ENCODE results near the gene DESI1.
"Not testable (repeated sequence)": the region's sequence is repeated elsewhere in the genome, so short reads cannot be mapped to it uniquely, and the experiment has no call there.

DESI1 gene

GRCh38 chr22:41634610-41635009, 13.8 kb upstream of the DESI1 start:
- DNase-seq (ENCODE audit: low read depth), result not testable (repeated sequence)

DNA sequence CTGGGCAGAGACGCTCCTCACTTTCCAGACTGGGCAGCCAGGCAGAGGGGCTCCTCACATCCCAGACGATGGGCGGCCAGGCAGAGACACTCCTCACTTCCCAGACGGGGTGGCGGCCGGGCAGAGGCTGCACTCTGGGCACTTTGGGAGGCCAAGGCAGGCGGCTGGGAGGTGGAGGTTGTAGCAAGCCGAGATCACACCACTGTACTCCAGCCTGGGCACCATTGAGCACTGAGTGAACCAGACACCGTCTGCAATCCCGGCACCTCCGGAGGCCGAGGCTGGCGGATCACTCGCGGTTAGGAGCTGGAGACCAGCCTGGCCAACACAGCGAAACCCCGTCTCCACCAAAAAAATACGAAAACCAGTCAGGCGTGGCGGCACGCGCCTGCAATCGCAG, 10.8 kb upstream of the DESI1 start:
- DNase-seq (ENCODE audit: low read depth), result not testable (repeated sequence)

DNA sequence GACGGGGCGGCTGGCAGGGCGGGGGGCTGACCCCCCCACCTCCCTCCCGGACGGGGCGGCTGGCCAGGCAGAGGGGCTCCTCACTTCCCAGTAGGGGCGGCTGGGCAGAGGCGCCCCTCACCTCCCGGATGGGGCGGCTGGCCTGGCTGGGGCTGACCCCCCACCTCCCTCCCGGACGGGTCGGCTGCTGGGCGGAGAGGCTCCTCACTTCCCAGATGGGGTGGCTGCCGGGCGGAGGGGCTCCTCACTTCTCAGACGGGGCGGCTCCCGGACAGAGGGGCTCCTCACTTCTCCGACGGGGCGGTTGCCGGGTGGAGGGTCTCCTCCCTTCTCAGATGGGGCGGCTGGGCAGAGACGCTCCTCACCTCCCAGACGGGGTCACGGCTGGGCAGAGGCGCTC, 10.3 kb upstream of the DESI1 start:
- not testable (repeated sequence) for DNase-seq (ENCODE audit: low read depth)

DNA sequence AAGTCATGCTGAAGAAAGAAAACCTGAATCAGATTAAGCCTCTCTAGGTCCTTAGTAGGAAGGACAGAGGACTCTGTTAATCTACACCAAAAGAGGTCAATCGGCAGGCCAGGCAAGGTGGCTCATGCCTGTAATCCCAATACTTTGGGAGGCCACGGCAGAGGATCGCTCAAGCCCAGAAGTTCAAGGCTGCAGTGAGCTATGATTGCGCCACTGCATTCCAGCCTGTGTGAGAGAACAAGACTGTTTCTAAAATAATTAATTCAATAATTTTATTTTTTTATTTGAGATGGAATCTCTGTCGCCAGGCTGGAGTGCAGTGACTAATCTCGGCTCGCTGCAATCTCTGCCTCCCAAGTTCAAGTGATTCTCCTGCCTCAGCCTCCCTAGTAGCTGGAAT, 4.7 kb upstream of the DESI1 start:
- no peak for DNase-seq (ENCODE audit: low read depth)

- DNase-seq (ENCODE audit: low read depth), result no peak
Measured at GRCh38 chr22:41621911-41622179, 1.0 kb upstream of the DESI1 start.

DNA sequence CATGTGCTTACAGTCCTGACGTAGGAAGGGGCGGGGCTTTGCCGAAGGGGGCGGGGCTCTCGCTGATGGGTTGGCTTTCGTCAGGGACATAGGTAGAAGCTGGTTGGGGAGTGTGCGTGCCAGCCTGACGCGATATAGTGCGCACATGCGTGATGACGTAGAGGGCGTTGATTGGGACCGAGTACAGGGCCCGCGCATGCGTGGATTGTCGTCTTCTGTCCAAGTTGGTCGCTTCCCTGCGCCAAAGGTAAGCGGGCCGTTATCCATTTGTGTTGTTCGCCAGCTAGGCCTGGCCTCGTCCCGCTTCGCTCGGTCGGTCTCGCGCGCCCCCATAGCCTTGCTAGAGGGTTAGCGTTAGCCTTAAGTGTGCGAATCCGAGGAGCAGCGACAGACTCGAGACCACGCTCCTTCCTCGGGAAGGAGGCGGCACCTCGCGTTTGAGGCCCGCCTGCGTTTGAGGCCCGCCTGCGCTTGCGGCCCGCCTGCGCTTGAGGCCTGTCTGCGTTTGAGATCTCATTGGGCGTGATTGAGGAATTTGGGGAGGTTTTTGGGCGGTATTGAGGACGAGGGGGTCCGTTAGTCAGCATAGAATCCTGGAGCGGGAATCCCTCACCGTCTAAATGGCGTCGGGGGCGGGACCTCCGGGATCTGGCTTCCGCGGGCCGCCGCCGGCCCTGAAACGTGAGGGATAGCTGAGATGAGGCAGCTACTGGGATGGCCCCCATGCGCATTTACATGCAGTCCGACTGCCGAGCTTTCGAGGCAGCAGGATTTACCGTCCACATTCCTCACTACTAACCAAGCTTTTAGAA, 462 bp upstream of the DESI1 start, which contains the start of gene XRCC6:
Gene XRCC6, plus strand, starts transcription at position 197 of the 812 bp plus-strand sequence. CDS start 710 bp downstream, outside the sequence.
- DNase-seq (ENCODE audit: low read depth), result peak; percentile 98

DNA sequence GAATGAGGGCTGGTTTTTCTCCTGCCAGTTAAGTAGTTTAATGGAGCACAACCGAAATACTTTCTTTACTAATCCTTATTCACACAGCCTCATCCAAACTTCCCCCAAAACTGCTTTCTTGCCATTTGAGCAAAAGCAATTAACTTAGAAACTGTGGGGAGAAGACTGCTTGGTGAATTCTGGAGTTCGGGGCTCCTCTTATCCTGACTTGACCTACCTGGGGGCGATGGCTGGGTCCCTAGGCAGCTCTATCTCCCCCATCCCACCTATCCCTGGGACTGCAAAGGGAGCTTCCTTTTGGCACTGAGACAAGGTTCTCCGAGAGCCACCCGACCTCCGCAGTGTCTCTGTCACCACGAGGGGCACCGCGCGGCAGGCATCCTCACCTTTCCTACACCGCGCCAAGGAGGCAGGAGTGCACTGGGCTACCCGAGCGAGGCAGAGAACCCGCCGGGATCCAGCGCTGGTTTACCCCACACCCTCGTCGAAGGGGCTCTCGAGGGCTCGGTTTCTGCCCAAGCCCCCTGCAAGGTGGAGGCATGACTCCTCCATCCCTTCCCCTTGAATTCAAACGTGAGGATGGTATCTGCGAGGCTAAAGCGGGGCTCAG, 759 bp downstream of the DESI1 start:
- DNase-seq (ENCODE audit: low read depth), result no peak

DNA sequence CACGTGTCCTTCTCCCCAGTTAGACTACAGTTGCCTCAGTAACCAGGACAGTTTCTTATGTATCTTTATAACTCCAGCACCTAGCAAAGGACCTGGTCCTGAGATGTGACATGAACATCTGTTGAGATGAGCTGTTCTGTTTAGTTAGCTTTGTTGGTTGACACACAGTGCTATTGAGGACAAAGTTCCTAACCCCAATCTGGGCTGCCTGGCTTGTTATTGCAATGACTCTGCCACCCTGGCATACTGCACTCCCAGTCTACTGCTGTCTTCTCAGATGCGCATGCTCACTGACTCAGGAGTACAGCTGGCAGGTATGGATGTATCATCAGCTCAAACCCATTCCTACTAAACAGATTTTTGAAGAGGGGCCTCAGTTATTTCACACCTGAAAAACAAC, 7.4 kb downstream of the DESI1 start:
- DNase-seq (ENCODE audit: low read depth), result no peak

DNA sequence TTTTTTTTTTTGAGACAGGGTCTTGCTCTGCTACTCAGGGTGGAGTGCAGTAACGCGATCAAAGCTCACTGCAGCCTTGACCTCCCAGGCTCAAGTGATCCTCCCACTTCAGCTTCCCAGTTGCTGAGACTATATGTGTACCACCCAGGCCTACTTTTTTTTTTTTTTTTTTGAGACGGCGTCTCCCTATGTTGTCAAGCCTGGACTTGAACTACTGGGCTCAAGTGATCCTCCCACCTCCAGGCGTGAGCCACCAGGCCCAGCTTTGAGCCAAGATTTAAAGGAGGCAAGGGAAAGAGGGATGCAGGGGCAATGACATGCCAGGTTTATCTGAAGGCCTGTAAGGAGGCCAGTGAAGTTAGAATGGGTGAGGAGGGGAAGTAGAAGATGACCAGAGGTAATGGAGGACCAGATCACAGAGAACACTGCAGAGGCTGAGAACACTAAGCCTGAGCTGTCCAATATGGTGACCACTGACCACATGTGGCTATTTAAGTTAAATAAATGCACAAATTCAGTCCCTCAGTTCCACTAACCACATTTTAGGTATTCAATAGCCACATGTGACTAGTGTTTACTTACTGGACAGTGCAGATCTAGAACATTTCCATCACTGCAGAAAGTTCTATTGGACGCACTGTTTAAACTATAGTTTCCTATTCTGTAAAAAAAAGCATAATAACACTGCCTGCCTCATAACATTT, 8.1 kb downstream of the DESI1 start:
- DNase-seq (ENCODE audit: low read depth), result no peak

GRCh38 chr22:41608386-41608785, 12.5 kb downstream of the DESI1 start:
- DNase-seq (ENCODE audit: low read depth), result no peak

DNA sequence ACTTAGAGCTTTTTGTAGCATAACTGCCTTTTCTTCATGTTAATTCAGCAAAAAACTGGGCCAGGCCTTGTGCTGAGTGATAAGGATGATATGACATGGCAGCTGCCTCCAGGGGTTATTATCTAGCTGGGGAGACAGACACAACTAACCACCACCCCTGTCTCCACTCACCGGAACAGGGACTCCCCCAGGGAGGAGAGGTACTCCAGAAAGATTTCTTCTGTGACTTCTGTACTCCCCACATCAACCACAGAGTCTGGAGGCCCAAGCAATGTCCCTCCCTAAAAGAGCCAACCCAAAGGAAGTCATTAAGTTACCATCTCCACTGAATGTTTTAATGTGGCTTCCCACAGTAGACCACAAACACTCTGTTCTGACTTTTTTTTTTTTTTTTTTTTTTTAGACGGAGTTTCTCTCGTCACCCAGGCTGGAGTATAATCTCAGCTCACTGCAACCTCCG, 16.9 kb downstream of the DESI1 start:
- DNase-seq (ENCODE audit: low read depth), result no peak

GRCh38 chr22:41600976-41601375, 19.9 kb downstream of the DESI1 start:
- no peak for DNase-seq (ENCODE audit: low read depth)

- DNase-seq (ENCODE audit: low read depth), result no peak
Measured at GRCh38 chr22:41598891-41599635, 21.8 kb downstream of the DESI1 start.

DNA sequence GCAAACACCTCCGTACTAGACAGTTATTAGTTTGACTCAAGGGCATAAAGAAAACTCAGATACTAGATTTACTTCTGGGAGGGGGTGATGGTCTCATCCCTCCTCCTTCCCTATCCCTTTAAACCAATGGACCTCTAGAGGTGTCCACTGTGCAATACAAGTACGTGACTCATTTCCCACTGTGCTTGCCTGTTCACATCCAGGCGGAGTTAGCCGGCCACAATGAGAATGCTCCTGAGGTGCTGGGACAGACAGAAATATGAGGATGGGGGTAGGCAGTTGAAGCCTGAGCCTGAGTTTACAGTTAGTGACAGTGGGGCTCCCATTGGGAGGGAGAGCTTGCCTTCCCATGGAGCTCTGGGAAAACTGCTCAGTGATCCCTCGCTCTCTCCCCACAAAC, 22.8 kb downstream of the DESI1 start:
- peak; percentile 52 for DNase-seq (ENCODE audit: low read depth)

GRCh38 chr22:41597635-41597953, 23.2 kb downstream of the DESI1 start:
- no peak for DNase-seq (ENCODE audit: low read depth)

DNA sequence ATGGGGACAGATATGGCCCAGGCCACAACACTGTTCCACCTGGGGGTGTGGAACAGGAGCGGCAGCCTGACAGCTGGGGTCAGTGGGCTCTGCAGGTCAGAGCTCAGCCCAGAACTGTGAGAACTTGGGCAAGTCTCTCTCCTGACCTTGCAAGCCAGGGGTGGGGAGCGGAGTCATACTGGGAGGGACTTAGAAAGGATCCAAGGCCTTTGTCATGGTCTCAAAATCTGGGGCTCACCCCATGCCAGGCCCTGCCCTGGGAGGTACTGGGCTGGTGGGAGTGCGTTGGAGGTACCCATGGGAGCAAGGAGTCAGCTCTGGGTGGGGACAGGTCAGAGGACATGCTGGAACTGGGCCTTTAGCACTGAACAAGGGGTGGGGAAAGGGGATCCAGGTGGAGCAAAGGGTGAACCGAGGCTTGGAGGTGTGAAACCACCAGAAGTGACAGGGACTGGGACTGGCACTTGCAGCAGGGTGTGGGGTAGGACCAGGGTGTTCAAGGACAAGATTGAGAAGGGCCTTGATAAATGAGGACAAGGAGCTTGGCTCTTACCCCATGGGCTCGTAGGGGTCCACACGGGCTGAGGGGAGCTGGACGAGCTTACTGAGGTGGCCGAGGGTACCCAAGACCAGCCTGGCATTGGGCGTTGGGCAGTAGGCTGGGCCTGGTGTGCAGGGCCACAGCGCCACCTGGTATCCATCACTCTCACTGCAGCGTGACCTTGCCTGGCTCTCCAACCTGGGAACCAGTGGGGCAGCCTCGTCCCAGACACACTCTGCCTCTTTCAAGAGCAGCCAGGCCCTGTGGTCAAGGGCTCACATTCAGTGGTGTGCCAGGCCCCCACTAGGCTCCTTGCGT, 23.8 kb downstream of the DESI1 start:
- no peak for DNase-seq (ENCODE audit: low read depth)

DNA sequence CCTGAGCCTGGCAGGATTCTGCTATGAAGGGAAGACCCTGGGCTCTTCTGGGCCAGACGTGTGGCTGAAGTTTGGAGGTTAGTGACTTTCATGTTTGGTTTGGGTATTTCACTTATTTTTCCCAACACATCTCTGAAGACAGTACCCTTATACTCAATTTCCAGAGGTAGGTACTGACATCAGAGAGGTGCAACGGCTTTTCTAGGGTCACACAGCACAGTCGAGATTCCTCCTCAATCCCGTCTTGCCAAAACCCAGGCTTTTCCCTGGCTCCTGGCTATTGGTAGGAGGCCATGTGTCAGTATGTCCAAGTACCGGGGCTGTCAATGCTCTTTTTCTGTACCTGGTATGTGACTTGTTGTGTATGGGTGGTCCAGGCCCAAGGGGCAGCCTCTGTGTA, 25.1 kb downstream of the DESI1 start:
- no peak for DNase-seq (ENCODE audit: low read depth)

- DNase-seq (ENCODE audit: low read depth), result not testable (repeated sequence)
Measured at GRCh38 chr22:41593336-41593960, 27.4 kb downstream of the DESI1 start.

DNA sequence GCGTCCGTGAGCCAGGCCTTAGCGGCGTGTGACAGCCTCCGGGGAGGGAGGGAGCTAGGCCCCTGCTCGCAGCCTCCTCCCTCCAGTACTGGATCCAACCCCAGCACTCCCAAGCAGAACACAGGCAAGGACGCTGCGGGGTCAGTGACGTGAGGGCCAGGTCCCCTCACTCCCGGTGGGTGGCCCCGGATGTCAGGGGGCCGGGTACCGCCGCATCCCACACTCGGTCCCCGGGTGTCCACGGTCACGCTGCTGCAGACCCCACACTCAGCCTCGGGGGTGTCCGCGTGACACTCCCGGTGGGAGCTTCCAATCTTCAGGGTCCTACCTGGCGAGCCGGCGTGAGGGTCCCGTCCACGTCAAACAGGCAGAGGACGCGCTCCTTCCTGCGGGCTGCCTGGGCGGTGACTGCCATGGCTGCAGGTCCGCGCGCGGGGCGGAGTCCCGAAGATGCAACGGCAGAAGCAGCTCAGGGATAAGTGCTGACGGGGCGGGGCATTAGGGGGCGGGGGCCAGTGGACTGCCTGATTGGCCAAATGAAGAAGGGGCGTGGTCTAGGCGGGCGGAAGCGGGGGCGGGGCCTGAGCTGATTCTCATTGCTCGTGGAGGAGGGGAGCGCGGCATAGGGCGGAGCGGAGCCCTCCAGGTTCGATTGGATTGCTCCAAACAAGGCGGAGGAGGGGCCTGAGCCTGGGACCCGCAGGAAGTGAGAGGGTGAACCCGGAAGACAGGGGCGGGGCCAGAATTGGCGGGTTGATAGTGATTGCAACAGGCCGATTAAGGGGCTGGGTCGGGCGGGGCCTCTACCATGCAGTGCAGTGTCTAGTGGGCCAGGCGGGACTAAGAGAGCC, 31.2 kb downstream of the DESI1 start, which contains the start of gene PMM1:
Gene PMM1, minus strand, starts transcription at position 450 of the 851 bp plus-strand sequence. Its CDS starts 35 bp downstream, at position 415.
- peak; percentile 97 for DNase-seq (ENCODE audit: low read depth)

DNA sequence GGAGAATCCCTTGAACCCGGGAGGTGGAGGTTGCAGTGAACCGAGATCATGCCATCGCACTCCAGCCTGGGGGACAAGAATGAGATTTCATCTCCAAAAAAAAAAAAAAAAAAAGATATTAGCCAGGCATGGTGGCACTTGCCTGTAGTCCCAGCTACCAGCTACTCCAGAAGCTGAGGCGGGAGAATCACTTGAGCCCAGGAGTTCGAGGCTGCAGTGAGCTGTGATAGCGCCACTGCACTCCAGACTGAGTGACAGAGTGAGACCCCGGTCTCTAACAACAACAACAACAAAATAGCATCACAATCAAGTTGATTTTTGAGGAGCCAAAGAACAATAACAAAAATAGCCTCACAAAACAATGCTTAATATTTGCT, 33.5 kb downstream of the DESI1 start:
- no peak for DNase-seq (ENCODE audit: low read depth)
